ENCODE data around the gene TMPRSS11D.

The TMPRSS11D gene

DNA sequence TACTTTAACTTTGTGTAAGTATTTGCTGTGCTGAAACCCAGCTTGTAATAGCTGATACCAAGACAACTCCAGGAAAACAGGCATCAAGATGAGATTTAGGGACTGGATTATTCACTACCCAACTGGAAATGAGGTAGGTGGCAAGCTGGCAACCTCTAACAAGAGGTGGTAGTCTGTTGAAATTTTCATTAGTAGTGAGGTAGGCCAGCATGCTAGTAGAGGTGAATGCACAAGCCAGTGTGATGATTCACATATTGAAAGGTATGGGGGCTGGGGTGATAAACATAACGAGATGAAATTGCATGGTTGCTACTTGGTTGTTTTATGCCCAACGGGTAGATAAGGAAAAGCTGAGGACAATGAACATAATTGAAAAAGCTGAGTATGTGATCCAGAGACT is 8.5 kb upstream of the TMPRSS11D start:
- H3K4me3 ChIP-seq (ENCODE audit: insufficient read depth, low read length, poor library complexity, severe bottlenecking), result no peak overlapping the region

DNA sequence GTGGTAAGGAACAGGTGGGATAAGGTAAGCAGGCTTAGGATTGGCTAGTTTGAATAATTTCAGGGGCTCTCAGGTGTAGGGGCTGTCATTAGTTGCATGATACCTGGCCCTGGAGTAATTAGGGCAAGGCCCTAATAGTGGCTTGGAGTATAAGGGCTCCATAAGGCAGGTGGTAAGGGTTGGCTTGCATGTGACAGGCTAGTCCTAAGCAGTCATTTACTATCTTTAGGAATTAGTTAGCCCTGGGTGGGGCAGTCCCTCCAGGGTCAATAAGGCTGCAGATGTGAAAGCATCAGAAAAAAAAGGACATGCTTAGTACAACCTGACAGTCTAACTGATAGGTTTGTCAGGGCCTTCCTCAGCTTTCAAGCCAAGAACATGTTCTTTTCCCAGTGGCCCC is 7.8 kb upstream of the TMPRSS11D start:
- H3K9me2 ChIP-seq (replicated peaks; ENCODE audit: insufficient read depth, low read length), result no peaks in the 10 kb centered on the region
- no peak overlapping the region for H3K4me2 ChIP-seq (ENCODE audit: low read depth, low read length, poor library complexity, severe bottlenecking)

More for the DNA sequence above, 8.5 kb upstream of the TMPRSS11D start:
- Histone ChIP-seq H3K9ac (ENCODE audit: low read length) (no peak overlapping the region), H3K36me3 (ENCODE audit: low read length) (no peaks in the 10 kb centered on the region), H3K4me2 (ENCODE audit: low read depth, low read length, poor library complexity, severe bottlenecking) (no peak overlapping the region), H3K9me2 (replicated peaks; ENCODE audit: insufficient read depth, low read length) (no peaks in the 10 kb centered on the region), H3K27me3 (ENCODE audit: low read length) (no peaks in the 10 kb centered on the region), H3K79me2 (ENCODE audit: insufficient read depth, low read length) (no peaks in the 10 kb centered on the region), H2AFZ (ENCODE audit: low read depth, low read length, severe bottlenecking) (no peak overlapping the region), H4K20me1 (ENCODE audit: low read depth, low read length) (no peaks in the 10 kb centered on the region), H3F3A (ENCODE audit: insufficient read depth) (no peaks in the 10 kb centered on the region), H3K9me3 (ENCODE audit: insufficient read depth, low read length) (no peaks in the 10 kb centered on the region), H3K27ac (ENCODE audit: low read depth, low read length) (no peak overlapping the region)
- TF ChIP-seq, protein P1, sequence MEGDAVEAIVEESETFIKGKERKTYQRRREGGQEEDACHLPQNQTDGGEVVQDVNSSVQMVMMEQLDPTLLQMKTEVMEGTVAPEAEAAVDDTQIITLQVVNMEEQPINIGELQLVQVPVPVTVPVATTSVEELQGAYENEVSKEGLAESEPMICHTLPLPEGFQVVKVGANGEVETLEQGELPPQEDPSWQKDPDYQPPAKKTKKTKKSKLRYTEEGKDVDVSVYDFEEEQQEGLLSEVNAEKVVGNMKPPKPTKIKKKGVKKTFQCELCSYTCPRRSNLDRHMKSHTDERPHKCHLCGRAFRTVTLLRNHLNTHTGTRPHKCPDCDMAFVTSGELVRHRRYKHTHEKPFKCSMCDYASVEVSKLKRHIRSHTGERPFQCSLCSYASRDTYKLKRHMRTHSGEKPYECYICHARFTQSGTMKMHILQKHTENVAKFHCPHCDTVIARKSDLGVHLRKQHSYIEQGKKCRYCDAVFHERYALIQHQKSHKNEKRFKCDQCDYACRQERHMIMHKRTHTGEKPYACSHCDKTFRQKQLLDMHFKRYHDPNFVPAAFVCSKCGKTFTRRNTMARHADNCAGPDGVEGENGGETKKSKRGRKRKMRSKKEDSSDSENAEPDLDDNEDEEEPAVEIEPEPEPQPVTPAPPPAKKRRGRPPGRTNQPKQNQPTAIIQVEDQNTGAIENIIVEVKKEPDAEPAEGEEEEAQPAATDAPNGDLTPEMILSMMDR (IDR thresholded peaks at IDR 0.05; ENCODE audit: insufficient read depth, low read length, poor library complexity, severe bottlenecking), result no peak
- TF ChIP-seq EZH2phosphoT487 (conservative IDR thresholded peaks at IDR 0.05; ENCODE audit: low read length), result no peak

DNA sequence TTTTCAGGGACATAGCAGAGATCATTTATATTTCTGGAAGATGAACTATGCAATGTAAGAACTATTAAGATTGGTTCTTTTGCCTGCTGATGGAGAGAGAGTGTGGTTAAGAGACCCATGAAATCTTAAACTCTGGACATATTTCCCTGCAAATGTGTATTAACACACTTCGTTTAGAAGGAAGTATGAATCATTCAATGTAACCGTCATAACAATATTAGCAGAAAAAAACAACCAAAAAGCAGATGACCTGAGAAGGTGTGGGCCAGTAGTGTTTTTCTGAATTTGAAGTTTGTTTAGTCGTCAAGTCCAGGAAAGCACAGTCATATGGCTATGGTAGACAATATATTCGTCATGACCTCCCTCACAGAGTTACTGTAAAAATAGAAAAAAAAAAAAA is 2.5 kb upstream of the TMPRSS11D start:
- Histone ChIP-seq H3K4me3 (ENCODE audit: insufficient read depth, low read length, poor library complexity, severe bottlenecking) (no peak overlapping the region), H3K9me3 (ENCODE audit: insufficient read depth, low read length) (no peaks in the 10 kb centered on the region), H3K36me3 (ENCODE audit: low read length) (no peaks in the 10 kb centered on the region), H3K27ac (ENCODE audit: low read depth, low read length) (no peak overlapping the region), H2AFZ (ENCODE audit: low read depth, low read length, severe bottlenecking) (no peak overlapping the region), H3K27me3 (ENCODE audit: low read length) (no peaks in the 10 kb centered on the region), H3K4me2 (ENCODE audit: low read depth, low read length, poor library complexity, severe bottlenecking) (no peak overlapping the region), H3K79me2 (ENCODE audit: insufficient read depth, low read length) (no peaks in the 10 kb centered on the region), H3K9ac (ENCODE audit: low read length) (no peak overlapping the region), H4K20me1 (ENCODE audit: low read depth, low read length) (no peaks in the 10 kb centered on the region), H3K9me2 (replicated peaks; ENCODE audit: insufficient read depth, low read length) (no peaks in the 10 kb centered on the region), H3F3A (ENCODE audit: insufficient read depth) (no peaks in the 10 kb centered on the region)
- TF ChIP-seq, protein P1 (IDR thresholded peaks at IDR 0.05; ENCODE audit: insufficient read depth, low read length, poor library complexity, severe bottlenecking), result no peak
- TF ChIP-seq EZH2phosphoT487 (conservative IDR thresholded peaks at IDR 0.05; ENCODE audit: low read length), result no peak

More for the DNA sequence above, 7.8 kb upstream of the TMPRSS11D start:
- H3F3A ChIP-seq (ENCODE audit: insufficient read depth), result no peaks in the 10 kb centered on the region
- H3K27me3 ChIP-seq (ENCODE audit: low read length), result no peaks in the 10 kb centered on the region
- H3K79me2 ChIP-seq (ENCODE audit: insufficient read depth, low read length), result no peaks in the 10 kb centered on the region
- no peak overlapping the region for H3K9ac ChIP-seq (ENCODE audit: low read length)
- no peaks in the 10 kb centered on the region for H3K36me3 ChIP-seq (ENCODE audit: low read length)
- no peaks in the 10 kb centered on the region for H3K9me3 ChIP-seq (ENCODE audit: insufficient read depth, low read length)
- H3K4me3 ChIP-seq (ENCODE audit: insufficient read depth, low read length, poor library complexity, severe bottlenecking), result no peak overlapping the region
- H4K20me1 ChIP-seq (ENCODE audit: low read depth, low read length), result no peaks in the 10 kb centered on the region
- TF ChIP-seq EZH2phosphoT487 (conservative IDR thresholded peaks at IDR 0.05; ENCODE audit: low read length), result no peak
- TF ChIP-seq, protein P1 (IDR thresholded peaks at IDR 0.05; ENCODE audit: insufficient read depth, low read length, poor library complexity, severe bottlenecking), result no peak
- H3K27ac ChIP-seq (ENCODE audit: low read depth, low read length), result no peak overlapping the region
- no peak overlapping the region for H2AFZ ChIP-seq (ENCODE audit: low read depth, low read length, severe bottlenecking)
